G401.6 (cell line): Measurements from ENCODE around the gene HIPK1.
"Not testable (repeated sequence)": the region's sequence is repeated elsewhere in the genome, so short reads cannot be mapped to it uniquely, and the experiment has no call there.

Experiments
- FAIRE-seq: peaks from 2 replicates; lab custom pipeline; 2012; peaks lifted over from hg19 to GRCh38; lab: Jason Lieb, UNC

Gene HIPK1

GRCh38 chr1:113945329-113945728, 16.2 kb downstream of the HIPK1 start:
- no peak for FAIRE-seq

- FAIRE-seq: no peak
Measured at GRCh38 chr1:113946112-113946511, 17.0 kb downstream of the HIPK1 start.

GRCh38 chr1:113946678-113947387, 17.7 kb downstream of the HIPK1 start:
- no peak for FAIRE-seq

- no peak for FAIRE-seq
Measured at GRCh38 chr1:113947388-113948107, 18.4 kb downstream of the HIPK1 start.

GRCh38 chr1:113948151-113948550, 19.0 kb downstream of the HIPK1 start:
- FAIRE-seq: not testable (repeated sequence)

GRCh38 chr1:113949007-113949406, 19.9 kb downstream of the HIPK1 start:
- no peak for FAIRE-seq

GRCh38 chr1:113950908-113951307, 21.8 kb downstream of the HIPK1 start:
- no peak for FAIRE-seq

GRCh38 chr1:113951719-113952118, 22.6 kb downstream of the HIPK1 start:
- FAIRE-seq: no peak

- FAIRE-seq: no peak
Measured at GRCh38 chr1:113957984-113958383, 28.9 kb downstream of the HIPK1 start.

- FAIRE-seq: no peak
Measured at GRCh38 chr1:113958691-113959090, 29.6 kb downstream of the HIPK1 start.

GRCh38 chr1:113963281-113963906, 34.3 kb downstream of the HIPK1 start:
- no peak for FAIRE-seq

- no peak for FAIRE-seq
Measured at GRCh38 chr1:113965703-113966412, 36.7 kb downstream of the HIPK1 start.

- no peak for FAIRE-seq
Measured at GRCh38 chr1:113972954-113973353, 43.8 kb downstream of the HIPK1 start.

- FAIRE-seq: no peak
Measured at GRCh38 chr1:113975211-113975895, 46.2 kb downstream of the HIPK1 start.

GRCh38 chr1:113976609-113977278, 47.6 kb downstream of the HIPK1 start:
- peak; percentile 42 for FAIRE-seq

- FAIRE-seq: no peak
Measured at GRCh38 chr1:113977906-113978305, 48.8 kb downstream of the HIPK1 start.

GRCh38 chr1:113978863-113979702, 50.0 kb downstream of the HIPK1 start, which contains the start of gene OLFML3:
OLFML3 (plus strand) TSS chr1:113979474; CDS start chr1:113979517, 43 bp downstream.
- peak; percentile 70 for FAIRE-seq

- FAIRE-seq: no peak
Measured at GRCh38 chr1:113980110-113980509, 51.0 kb downstream of the HIPK1 start.

GRCh38 chr1:113981962-113982931, 53.1 kb downstream of the HIPK1 start:
- no peak for FAIRE-seq
